ENCODE results near the gene CPM. TPM values are rescaled to one million over a fixed set of nuclear protein-coding genes. Genes with fewer than 3 reads are reported as not detected.

The CPM gene
- total RNA-seq, 1 experiment from 2014 or later = 0.89 TPM

- TF ChIP-seq CTCF (IDR thresholded peaks at IDR 0.05; ENCODE audit: unreplicated experiment) = no peak
- Mint-ChIP-seq H3K9me3 (ENCODE audit: unreplicated experiment) (no peaks in the 10 kb centered on the region), H3K4me3 (ENCODE audit: unreplicated experiment) (no peak overlapping the region), H3K27me3 (ENCODE audit: insufficient read depth, unreplicated experiment) (no peaks in the 10 kb centered on the region), H3K36me3 (ENCODE audit: insufficient read depth, unreplicated experiment) (peaks cover 100% of the 10 kb centered on the region), H3K4me1 (ENCODE audit: insufficient read depth, unreplicated experiment) (peaks cover 8% of the 10 kb centered on the region), H3K27ac (ENCODE audit: low read depth, unreplicated experiment) (no peak overlapping the region)
- intact Hi-C loops (cut with micrococcal nuclease) = no loop called here
- ChIA-PET CTCF (no interaction called here), POLR2A (interaction anchor here (1.4 kb wide), 1 partner anchor 8 kb away, joined by 5 read pairs; no protein-coding TSS in a partner anchor)
- BruUV-seq (replicated peaks) = no TSS peak
- no peak for DNase-seq (ENCODE audit: unreplicated experiment)
Observed at GRCh38 chr12:68835333-68835908, 97.5 kb downstream of the CPM start.

DNA sequence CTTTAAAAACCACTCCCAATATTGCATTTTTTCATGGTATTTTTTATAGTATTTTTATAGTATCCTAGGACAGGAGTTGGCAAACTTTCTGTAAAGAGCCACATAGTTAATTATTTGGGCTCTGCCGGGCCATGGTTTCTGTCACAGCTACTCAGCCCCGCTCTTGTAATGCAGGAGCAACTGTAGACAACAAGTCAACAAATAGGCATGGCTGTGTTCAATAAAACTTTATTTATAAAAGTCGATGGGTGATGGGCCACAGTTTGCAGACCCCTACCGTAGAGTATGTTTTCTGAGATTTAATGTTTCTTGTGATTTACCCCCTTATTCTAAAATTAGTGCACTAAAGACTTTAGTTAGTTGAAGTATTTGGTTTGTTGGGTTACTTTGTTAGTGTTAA, 99.5 kb downstream of the CPM start:
- H3K9me3 Mint-ChIP-seq (ENCODE audit: unreplicated experiment) = no peaks in the 10 kb centered on the region
- ChIA-PET CTCF (no interaction called here), POLR2A (interaction anchor here (0.8 to 4.1 kb wide), 3 partner anchors 17 to 25 kb away, joined by 3 to 26 read pairs (median 4); partner anchors contain the start of gene MDM2)
- no peak for TF ChIP-seq CTCF (IDR thresholded peaks at IDR 0.05; ENCODE audit: unreplicated experiment)
- peaks cover 100% of the 10 kb centered on the region for H3K36me3 Mint-ChIP-seq (ENCODE audit: insufficient read depth, unreplicated experiment)
- peaks cover 13% of the 10 kb centered on the region for H3K4me1 Mint-ChIP-seq (ENCODE audit: insufficient read depth, unreplicated experiment)
- no peak overlapping the region for H3K4me3 Mint-ChIP-seq (ENCODE audit: unreplicated experiment)
- DNase-seq (ENCODE audit: unreplicated experiment) = no peak
- no peak overlapping the region for H3K27ac Mint-ChIP-seq (ENCODE audit: low read depth, unreplicated experiment)
- H3K27me3 Mint-ChIP-seq (ENCODE audit: insufficient read depth, unreplicated experiment) = no peaks in the 10 kb centered on the region
- BruUV-seq (replicated peaks) = no TSS peak
- intact Hi-C loops (cut with micrococcal nuclease) = no loop called here

GRCh38 chr12:68832504-68832867, 100.5 kb downstream of the CPM start:
- Mint-ChIP-seq H3K4me3 (ENCODE audit: unreplicated experiment) (no peak overlapping the region), H3K9me3 (ENCODE audit: unreplicated experiment) (no peaks in the 10 kb centered on the region), H3K27ac (ENCODE audit: low read depth, unreplicated experiment) (peak overlapping the region; percentile 57), H3K27me3 (ENCODE audit: insufficient read depth, unreplicated experiment) (no peaks in the 10 kb centered on the region), H3K4me1 (ENCODE audit: insufficient read depth, unreplicated experiment) (peaks cover 13% of the 10 kb centered on the region), H3K36me3 (ENCODE audit: insufficient read depth, unreplicated experiment) (peaks cover 100% of the 10 kb centered on the region)
- DNase-seq (ENCODE audit: unreplicated experiment) = no peak
- ChIA-PET POLR2A (interaction anchor here (0.6 to 4.1 kb wide), 4 partner anchors 11 to 86 kb away, joined by 3 to 26 read pairs (median 8); partner anchors contain the start of gene MDM2), CTCF (interaction anchor here (3.5 kb wide), 1 partner anchor 12 kb away, joined by 28 read pairs; no protein-coding TSS in a partner anchor)
- intact Hi-C loops (cut with micrococcal nuclease) = no loop called here
- no peak for TF ChIP-seq CTCF (IDR thresholded peaks at IDR 0.05; ENCODE audit: unreplicated experiment)
- BruUV-seq (replicated peaks) = no TSS peak

DNA sequence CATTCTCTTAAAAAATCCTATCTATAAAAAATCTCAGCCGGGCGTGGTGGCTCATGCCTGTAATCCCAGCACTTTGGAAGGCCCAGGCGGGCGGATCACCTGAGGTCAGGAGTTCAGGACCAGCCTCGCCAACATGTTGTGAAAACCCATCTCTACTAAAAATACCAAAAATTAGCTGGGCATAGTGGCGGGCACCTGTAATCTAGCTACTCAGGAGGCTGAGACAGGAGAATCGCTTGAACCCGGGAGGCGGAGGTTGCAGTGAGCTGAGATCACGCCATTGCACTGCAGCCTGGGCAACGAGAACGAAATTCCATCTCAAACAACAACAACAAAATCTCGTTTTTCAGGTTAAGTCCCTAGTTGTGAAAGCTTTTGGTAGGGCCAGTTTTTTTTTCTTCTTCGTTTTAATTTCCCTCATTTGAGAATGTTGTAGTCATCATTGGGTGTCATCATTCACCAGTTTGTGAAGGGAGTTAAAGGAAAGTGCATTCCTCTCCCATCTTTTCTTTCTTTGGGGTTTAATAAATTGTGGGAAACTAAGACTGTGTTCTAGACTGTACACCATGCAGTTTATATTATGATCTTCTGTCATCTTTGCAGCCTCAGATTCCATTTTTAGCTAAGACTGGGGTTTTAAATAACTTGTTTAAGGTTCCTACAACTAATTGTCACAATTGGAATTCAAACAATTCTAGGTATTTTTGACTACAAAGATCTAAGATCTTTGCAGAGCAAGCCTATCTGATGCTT, 101.0 kb downstream of the CPM start:
- Mint-ChIP-seq H3K36me3 (ENCODE audit: insufficient read depth, unreplicated experiment) (peaks cover 100% of the 10 kb centered on the region), H3K9me3 (ENCODE audit: unreplicated experiment) (no peaks in the 10 kb centered on the region), H3K27ac (ENCODE audit: low read depth, unreplicated experiment) (peak overlapping the region; percentile 57), H3K4me3 (ENCODE audit: unreplicated experiment) (no peak overlapping the region), H3K27me3 (ENCODE audit: insufficient read depth, unreplicated experiment) (no peaks in the 10 kb centered on the region), H3K4me1 (ENCODE audit: insufficient read depth, unreplicated experiment) (peaks cover 13% of the 10 kb centered on the region)
- BruUV-seq (replicated peaks) = no TSS peak
- DNase-seq (ENCODE audit: unreplicated experiment) = no peak
- ChIA-PET POLR2A (interaction anchor here (0.6 to 4.1 kb wide), 6 partner anchors 11 to 85 kb away, joined by 3 to 26 read pairs (median 5); partner anchors contain the start of gene MDM2), CTCF (interaction anchor here (2.2 to 3.5 kb wide), 2 partner anchors 11 to 14 kb away, joined by 12 to 28 read pairs; no protein-coding TSS in a partner anchor)
- TF ChIP-seq CTCF (IDR thresholded peaks at IDR 0.05; ENCODE audit: unreplicated experiment) = no peak
- intact Hi-C loops (cut with micrococcal nuclease) = no loop called here
